DMS53 treated with DMSO at 0.1 percent for 48 hours (cell line): ENCODE results near the gene HSF4.

Experiments
- DNase-seq: peaks from one replicate; lab custom pipeline; 2025; ENCODE audit not compliant: unreplicated experiment; lab: John Stamatoyannopoulos, UW

Gene HSF4

DNA sequence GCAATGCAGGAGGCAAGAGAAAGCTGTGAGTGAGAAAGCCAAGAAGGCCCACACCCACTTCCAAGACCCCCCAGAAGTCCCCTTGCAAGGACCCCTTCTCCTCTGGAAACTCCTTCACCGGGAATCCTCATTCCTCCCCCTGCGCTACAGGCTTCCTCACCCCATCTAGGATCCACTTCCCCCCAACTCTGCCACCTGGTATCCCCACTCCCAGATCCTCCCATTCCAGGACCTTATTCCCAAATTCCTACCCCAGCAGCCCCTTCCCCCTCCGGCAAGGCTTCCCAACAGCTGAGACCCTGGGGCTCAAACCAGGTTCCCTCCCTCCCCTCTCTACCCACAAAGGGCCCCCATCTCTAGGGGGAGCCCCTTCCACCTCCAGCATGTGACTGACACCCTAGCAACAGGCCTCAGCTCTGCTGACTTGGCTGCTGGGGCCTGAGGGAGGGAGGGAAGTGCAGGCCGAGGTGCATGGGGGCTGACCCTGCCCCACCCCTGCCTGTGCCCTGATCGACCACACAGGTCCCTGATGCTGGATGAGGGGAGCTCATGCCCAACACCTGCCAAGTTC is 2.1 kb downstream of the HSF4 start:
- no peak for DNase-seq

DNA sequence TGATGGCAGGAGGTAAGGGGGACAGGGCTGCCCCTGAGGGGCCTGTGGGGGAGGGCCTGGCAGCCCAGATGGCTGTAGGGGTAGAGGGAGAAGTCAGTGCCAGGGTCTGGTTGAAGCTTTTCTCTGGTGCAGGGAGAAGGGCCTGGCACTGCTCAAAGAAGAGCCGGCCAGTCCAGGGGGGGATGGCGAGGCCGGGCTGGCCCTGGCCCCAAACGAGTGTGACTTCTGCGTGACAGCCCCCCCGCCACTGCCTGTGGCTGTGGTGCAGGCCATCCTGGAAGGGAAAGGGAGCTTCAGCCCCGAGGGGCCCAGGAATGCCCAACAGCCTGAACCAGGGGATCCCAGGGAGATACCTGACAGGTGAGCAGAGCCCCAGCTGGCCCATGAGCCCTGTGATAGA is 3.0 kb downstream of the HSF4 start:
- no peak for DNase-seq

DNA sequence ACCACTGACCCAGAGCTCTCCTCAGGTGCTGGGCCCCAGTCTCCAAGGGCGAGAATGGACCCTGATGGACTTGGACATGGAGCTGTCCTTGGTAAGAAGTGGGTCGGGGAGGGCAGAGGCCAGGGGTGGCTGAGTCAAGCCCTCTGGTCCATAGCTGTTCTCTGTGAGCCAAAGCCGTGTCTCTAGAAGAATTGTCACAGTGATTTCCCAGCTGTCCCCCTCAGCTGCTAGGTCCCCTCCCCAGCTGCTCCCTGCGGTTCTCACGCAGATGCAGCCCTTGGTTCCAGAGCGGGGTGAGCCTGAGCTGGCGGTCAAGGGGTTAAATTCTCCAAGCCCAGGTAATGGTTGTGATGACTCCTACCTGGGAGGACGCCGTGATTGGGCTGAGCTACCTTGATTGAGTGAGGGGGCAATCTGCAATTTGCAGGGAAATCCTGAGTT is 4.5 kb downstream of the HSF4 start:
- no peak for DNase-seq

- no peak for DNase-seq
Observed at GRCh38 chr16:67169642-67170167, 5.2 kb downstream of the HSF4 start.

- peak; percentile 55 for DNase-seq
Observed at GRCh38 chr16:67170168-67170948, 5.8 kb downstream of the HSF4 start, which contains the start of gene NOL3. NOL3 (plus strand) TSS chr16:67170538.

- DNase-seq, result no peak
Observed at GRCh38 chr16:67170949-67171649, 6.6 kb downstream of the HSF4 start.

- DNase-seq, result no peak
Observed at GRCh38 chr16:67173323-67173722, 8.8 kb downstream of the HSF4 start.

DNA sequence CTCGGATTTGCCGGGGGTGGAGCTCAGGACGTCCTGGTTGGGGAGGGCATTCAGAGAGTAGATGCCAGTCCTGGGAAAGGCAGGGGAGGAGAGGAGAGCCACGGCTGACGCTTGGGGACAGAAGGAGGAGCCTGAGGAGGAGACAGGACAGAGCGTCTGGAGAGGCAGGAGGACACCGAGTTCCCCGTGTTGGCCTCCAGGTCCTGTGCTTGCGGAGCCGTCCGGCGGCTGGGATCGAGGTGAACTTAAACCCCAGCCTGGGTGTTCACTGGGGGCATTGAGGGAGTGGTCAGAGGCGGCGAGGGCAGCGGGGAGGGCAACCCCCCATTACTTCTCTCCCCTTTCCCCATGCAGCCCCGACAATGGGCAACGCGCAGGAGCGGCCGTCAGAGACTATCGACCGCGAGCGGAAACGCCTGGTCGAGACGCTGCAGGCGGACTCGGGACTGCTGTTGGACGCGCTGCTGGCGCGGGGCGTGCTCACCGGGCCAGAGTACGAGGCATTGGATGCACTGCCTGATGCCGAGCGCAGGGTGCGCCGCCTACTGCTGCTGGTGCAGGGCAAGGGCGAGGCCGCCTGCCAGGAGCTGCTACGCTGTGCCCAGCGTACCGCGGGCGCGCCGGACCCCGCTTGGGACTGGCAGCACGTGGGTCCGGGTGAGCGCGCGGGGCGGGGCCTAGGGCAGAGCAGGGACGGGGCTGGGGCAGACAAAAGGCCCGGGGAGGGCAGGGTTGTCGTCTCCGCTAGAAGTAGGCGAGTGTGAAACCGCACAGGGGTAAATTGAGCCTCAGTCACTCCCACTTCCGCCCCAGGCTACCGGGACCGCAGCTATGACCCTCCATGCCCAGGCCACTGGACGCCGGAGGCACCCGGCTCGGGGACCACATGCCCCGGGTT is 9.5 kb downstream of the HSF4 start:
- DNase-seq, result peak; percentile 79

GRCh38 chr16:67174706-67175231 is 10.2 kb downstream of the HSF4 start:
- DNase-seq, result no peak

DNA sequence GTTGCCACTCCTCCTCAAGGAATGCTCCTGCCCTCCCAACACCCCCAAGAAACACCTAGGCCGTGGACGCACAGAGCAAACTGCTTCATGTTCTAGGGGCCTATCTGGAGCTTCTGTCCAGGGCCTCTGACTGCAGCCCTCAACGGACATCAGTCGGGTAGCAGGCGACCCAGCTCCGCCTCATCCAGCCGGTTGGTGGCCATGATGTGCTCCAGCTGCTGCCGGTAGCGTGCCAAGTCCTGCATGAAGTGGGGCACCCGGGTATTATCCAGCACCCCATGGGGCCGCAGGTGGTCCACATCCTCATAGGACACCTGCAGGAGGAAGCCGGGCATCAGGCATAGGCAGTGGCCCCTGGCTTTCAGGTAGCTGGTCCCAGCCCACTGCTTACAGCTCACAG is 12.1 kb downstream of the HSF4 start:
- no peak for DNase-seq

GRCh38 chr16:67177743-67178699 is 13.5 kb downstream of the HSF4 start:
- DNase-seq, result peak; percentile 76

GRCh38 chr16:67179421-67180080 is 15.0 kb downstream of the HSF4 start:
- DNase-seq, result no peak

DNA sequence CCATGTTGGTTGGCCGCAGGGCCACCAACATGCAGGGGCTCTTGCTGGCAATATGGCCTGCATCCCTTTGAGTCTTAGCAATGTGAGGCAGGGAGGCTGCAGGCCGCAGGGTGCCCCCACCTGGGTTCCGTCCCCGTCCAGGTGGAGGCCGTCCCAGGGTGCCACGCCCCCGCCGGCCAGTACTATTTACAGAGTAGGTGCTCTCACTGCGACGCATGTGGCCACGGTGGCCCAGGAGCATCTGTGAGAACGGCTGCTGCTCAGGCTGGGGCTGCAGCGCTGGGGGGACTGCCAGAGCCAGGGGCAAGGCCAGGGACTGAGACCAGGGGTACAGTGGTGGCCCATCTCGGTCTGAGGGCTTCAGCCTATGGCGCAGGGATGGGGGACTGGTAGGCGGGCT is 15.6 kb downstream of the HSF4 start:
- no peak for DNase-seq

DNA sequence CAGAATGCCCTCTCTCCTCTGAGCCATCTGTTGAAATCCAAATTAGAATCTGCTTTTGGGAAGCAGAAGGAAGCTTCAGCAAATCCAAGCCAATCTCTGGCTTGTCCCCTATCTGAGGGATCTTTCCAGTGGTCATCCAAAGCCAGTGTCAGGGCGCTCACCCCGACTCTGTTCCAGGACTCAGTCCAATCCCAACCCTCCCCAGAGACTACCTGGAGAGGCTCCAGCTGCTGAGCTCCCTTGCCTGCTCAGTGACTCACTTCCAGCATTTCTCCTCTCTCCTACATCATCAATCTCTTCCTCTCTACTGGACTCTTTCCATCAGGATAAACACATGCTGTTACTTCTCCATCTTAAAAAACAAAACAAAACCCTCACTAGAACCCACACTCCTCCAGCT is 16.8 kb downstream of the HSF4 start:
- no peak for DNase-seq

- DNase-seq, result no peak
Observed at GRCh38 chr16:67182288-67182687, 17.7 kb downstream of the HSF4 start.

- DNase-seq, result no peak
Observed at GRCh38 chr16:67183284-67183626, 18.7 kb downstream of the HSF4 start.

DNA sequence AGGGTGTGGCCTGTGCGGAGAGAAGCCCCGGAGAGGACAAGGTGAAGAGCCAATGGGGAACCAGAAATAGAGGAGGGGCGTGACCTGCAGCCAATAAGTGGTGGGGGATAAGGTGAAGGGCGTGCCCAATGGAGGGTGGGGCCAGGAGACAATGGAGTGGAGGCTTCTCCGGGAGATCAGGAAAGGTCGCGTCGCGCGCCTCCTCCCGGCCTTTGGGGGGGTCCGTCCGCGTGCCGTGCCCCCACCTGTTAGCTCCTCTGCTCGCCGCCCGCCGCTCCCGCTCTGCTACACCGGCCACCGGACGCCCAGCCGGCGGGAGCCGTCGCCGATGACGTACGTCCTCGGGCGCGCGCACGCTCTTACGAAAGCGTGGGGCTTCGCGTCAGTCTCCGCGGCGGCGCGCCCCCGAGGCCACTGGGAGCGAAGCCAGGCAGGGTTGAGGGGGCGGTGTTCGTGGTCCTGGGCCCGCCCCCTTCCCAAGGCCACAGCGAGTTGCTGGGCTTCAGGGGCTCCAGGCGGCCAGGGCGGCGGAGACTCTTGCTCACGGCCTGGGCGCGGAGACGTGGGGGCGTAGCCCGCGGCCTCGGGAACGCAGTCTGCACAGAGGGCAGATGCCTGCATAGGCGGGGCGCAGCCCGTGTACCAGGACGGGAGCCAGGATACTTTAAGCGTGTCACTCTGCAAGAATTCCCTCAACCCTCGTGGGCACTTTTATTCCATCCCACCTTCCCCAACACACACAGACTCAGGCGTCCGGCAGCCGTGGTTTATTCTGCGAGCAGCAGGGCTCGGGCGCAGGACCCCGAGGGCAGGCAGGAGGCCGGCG is 19.3 kb downstream of the HSF4 start, which contains the start of gene MATCAP1:
TSS of gene MATCAP1 (minus strand) at position 337 of the 826 bp plus-strand sequence. CDS start 3,353 bp downstream, outside the sequence.
- DNase-seq, result peak; percentile 87

GRCh38 chr16:67184453-67184994 is 20.0 kb downstream of the HSF4 start:
- peak; percentile 66 for DNase-seq
